GM23338 (cell line): ENCODE data around the gene TNNT2.

Experiments used
- CTCF ChIP-seq, 2 experiments: fragments of 200-600 bp in 1 of 2; sonication (generic) in 1 of 2; conservative IDR thresholded peaks; 2 replicates each; pipeline versions ENCODE4 v1.5.1 to v1.6.1; 2016 to 2017; ENCODE audit warnings: antibody characterized with exemption in 2 of 2, low read depth in 2 of 2, mild to moderate bottlenecking in 2 of 2, moderate library complexity in 1 of 2
- EZH2 ChIP-seq: fragments of 200-600 bp; sonication (generic); IDR thresholded peaks from one replicate; pipeline ENCODE4 v1.8.0; 2017; ENCODE audit warnings: antibody characterized with exemption, mild to moderate bottlenecking, low read depth; ENCODE audit not compliant: unreplicated experiment
- EZH2phosphoT487 ChIP-seq: fragments of 200-600 bp; sonication (generic); IDR thresholded peaks from one replicate; pipeline ENCODE4 v1.8.1; 2018; ENCODE audit warnings: antibody characterized with exemption; ENCODE audit not compliant: unreplicated experiment
- POLR2AphosphoS5 ChIP-seq: IDR thresholded peaks from 2 replicates; pipeline ENCODE4 v1.6.1; 2016; ENCODE audit warnings: antibody characterized with exemption, low read depth
- REST ChIP-seq: IDR thresholded peaks from one replicate; pipeline ENCODE4 v1.6.1; 2018; ENCODE audit warnings: antibody characterized with exemption; ENCODE audit not compliant: unreplicated experiment
- STAT1 ChIP-seq: IDR thresholded peaks from one replicate; pipeline ENCODE4 v1.6.1; 2016; ENCODE audit warnings: antibody characterized with exemption; ENCODE audit not compliant: unreplicated experiment

GRCh38 chr1:201310986-201311355 lies 66.5 kb downstream of the TNNT2 start:
- TF ChIP-seq EZH2 (no peak), CTCF (conservative IDR thresholded peaks at IDR 0.05; ENCODE audit: low read depth in 2 of 2) (no peak), STAT1 (no peak), POLR2AphosphoS5 (no peak), REST (no peak), EZH2phosphoT487 (no peak)
